Vagina (tissue), 2 donors: ENCODE measurements around the gene ZNF467.

ENCODE experiments used
- CTCF ChIP-seq, 3 experiments: fragments of 450-650 bp in 2 of 3; fragments of 200-600 bp in 1 of 3; sonication (generic) in 1 of 3; IDR thresholded peaks; one replicate each; pipeline ENCODE4 v1.5.1; 2017 to 2019; ENCODE audit warnings: antibody characterized with exemption in 3 of 3, mild to moderate bottlenecking in 2 of 3, moderate library complexity in 2 of 3
- POLR2A ChIP-seq, 2 donors: fragments of 450-650 bp; IDR thresholded peaks; one replicate each; pipeline ENCODE4 v1.6.1; 2017; ENCODE audit warnings: antibody characterized with exemption in 2 of 2, mild to moderate bottlenecking in 2 of 2, moderate library complexity in 2 of 2
- POLR2AphosphoS5 ChIP-seq, 2 donors: sonication (generic); formaldehyde crosslinking; IDR thresholded peaks; one replicate each; pipeline ENCODE4 v1.9.0; 2017; ENCODE audit warnings: antibody characterized with exemption in 2 of 2, mild to moderate bottlenecking in 2 of 2, low read depth in 1 of 2; ENCODE audit not compliant: insufficient read depth in 1 of 2

DNA sequence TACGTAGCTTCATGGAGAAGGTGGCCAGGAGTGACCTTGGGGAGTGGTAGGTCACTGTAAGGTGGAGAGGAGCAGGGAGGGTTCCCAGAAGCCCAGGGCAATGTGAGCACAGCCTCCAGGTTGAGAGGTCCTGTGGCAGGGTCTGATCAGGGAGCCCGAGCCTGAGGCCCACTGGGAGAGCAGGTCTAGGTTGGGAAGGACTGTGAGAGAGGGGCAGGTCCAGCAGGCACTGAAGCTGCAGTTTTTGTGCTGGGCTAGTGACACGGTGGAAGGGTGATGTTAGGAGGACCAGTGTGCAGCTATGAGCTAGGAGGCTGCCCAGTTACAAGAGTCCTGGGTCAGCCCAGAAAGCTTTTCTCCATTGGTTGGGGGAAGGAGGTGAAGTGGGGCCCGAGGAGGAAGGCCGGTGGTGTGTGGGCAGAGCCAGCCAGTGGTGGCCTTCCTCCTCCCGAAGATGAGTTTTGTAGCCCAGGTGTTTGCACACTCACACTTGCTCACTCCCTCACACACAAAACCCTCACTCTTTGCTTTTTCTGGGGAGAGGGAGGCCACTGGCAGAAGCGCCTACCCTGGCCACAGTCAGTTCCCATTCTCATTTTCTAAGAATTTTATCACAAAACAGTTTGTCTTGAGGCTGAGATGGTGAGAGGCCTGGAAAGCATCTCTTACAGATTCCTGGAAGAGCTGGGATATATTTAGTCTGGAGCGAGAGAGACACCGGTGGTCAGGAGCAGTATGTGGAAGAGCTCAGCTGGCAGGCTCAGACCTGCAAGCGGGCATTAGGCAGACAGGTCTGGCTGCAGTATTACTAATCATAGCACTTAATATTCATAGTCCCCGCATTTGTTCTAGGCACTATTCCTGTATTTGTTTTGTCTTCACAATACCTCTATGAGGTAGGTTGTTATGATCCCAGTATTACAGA lies 57.1 kb downstream of the ZNF467 start:
- TF ChIP-seq CTCF (IDR thresholded peaks at IDR 0.05) (no peak), POLR2AphosphoS5 (IDR thresholded peaks at IDR 0.05; ENCODE audit: insufficient read depth in 1 of 2, low read depth in 1 of 2) (no peak), POLR2A (IDR thresholded peaks at IDR 0.05) (no peak)
